ENCODE measurements around the gene PHACTR1. TPM values are rescaled to one million over a fixed set of nuclear protein-coding genes. Genes with fewer than 3 reads are reported as not detected.

Gene PHACTR1
- total RNA-seq, 4 donors from 2014 or later = 2.6 to 11.2 (median 4.9) TPM

- TF ChIP-seq CTCF (IDR thresholded peaks at IDR 0.05; ENCODE audit: low read depth) = no peak
These were observed 358.0 kb downstream of the PHACTR1 start for GRCh38 chr6:13074415-13075140.

- TF ChIP-seq CTCF (IDR thresholded peaks at IDR 0.05; ENCODE audit: low read depth) = no peak
These were observed 358.7 kb downstream of the PHACTR1 start for GRCh38 chr6:13075141-13075845.

GRCh38 chr6:13076575-13076974 is 360.0 kb downstream of the PHACTR1 start:
- no peak for TF ChIP-seq CTCF (IDR thresholded peaks at IDR 0.05; ENCODE audit: low read depth)

GRCh38 chr6:13077117-13077516 is 360.6 kb downstream of the PHACTR1 start:
- TF ChIP-seq CTCF (IDR thresholded peaks at IDR 0.05; ENCODE audit: low read depth) = no peak

GRCh38 chr6:13079096-13079723 is 362.6 kb downstream of the PHACTR1 start:
- no peak for TF ChIP-seq CTCF (IDR thresholded peaks at IDR 0.05; ENCODE audit: low read depth)

GRCh38 chr6:13080462-13081188 is 364.1 kb downstream of the PHACTR1 start:
- no peak for TF ChIP-seq CTCF (IDR thresholded peaks at IDR 0.05; ENCODE audit: low read depth)

GRCh38 chr6:13081189-13081563 is 364.6 kb downstream of the PHACTR1 start:
- no peak for TF ChIP-seq CTCF (IDR thresholded peaks at IDR 0.05; ENCODE audit: low read depth)

All from subcutaneous adipose tissue (tissue), 4 donors.